ENCODE measurements around the gene LAPTM4A. TPM values are rescaled to one million over a fixed set of nuclear protein-coding genes. Genes with fewer than 3 reads are reported as not detected.

LAPTM4A gene
- total and polyA plus RNA-seq, 2 donors from 2014 or later = 330 to 365 TPM

- no peaks in the 10 kb centered on the region for H3K36me3 ChIP-seq (ENCODE audit: control insufficient read depth in 2 of 3, insufficient read depth in 3 of 3, low read length in 3 of 3)
- DNase-seq (no peak), FAIRE-seq (no peak)
- intact Hi-C loops (cut with DNase I) = no loop called here
- TF ChIP-seq CTCF (IDR thresholded peaks at IDR 0.05; ENCODE audit: borderline replicate concordance, extremely low read depth, insufficient read depth) = no peak
- H3K27me3 ChIP-seq (ENCODE audit: control insufficient read depth, insufficient read depth, low read length) = no peaks in the 10 kb centered on the region
- H3K9ac ChIP-seq (ENCODE audit: low read length in 3 of 3) = no peak overlapping the region
- H3K4me3 ChIP-seq (ENCODE audit: low read length in 3 of 3) = no peak overlapping the region
- H3K9me3 ChIP-seq (ENCODE audit: control insufficient read depth in 2 of 3, insufficient read depth in 1 of 3, low read length in 3 of 3) = peaks cover 0 to 4% (median 0%) of the 10 kb centered on the region in 3 donors
- peaks cover 0 to 4% (median 0%) of the 10 kb centered on the region in 3 donors for H3K4me1 ChIP-seq (ENCODE audit: control insufficient read depth in 2 of 3, insufficient read depth in 2 of 3, low read depth in 1 of 3, low read length in 3 of 3)
- no peak overlapping the region for H3K27ac ChIP-seq (ENCODE audit: low read depth in 2 of 2, low read length in 2 of 2)
These were observed 29.9 kb downstream of the LAPTM4A start for GRCh38 chr2:20021405-20022009.

GRCh38 chr2:20019747-20020146 lies 31.7 kb downstream of the LAPTM4A start:
- Histone ChIP-seq H3K27me3 (ENCODE audit: control insufficient read depth, insufficient read depth, low read length) (no peaks in the 10 kb centered on the region), H3K9me3 (ENCODE audit: control insufficient read depth in 2 of 3, insufficient read depth in 1 of 3, low read length in 3 of 3) (peaks cover 0 to 4% (median 0%) of the 10 kb centered on the region in 3 donors), H3K36me3 (ENCODE audit: control insufficient read depth in 2 of 3, insufficient read depth in 3 of 3, low read length in 3 of 3) (no peaks in the 10 kb centered on the region), H3K27ac (ENCODE audit: low read depth in 2 of 2, low read length in 2 of 2) (no peak overlapping the region), H3K9ac (ENCODE audit: low read length in 3 of 3) (no peak overlapping the region), H3K4me1 (ENCODE audit: control insufficient read depth in 2 of 3, insufficient read depth in 2 of 3, low read depth in 1 of 3, low read length in 3 of 3) (peaks cover 0 to 4% (median 0%) of the 10 kb centered on the region in 3 donors), H3K4me3 (ENCODE audit: low read length in 3 of 3) (no peak overlapping the region)
- DNase-seq = no peak
- FAIRE-seq = no peak
- TF ChIP-seq CTCF (IDR thresholded peaks at IDR 0.05; ENCODE audit: borderline replicate concordance, extremely low read depth, insufficient read depth) = no peak
- intact Hi-C loops (cut with DNase I) = loop anchor here (10.0 kb wide), 1 partner anchor 75 kb away; no protein-coding TSS in a partner anchor

- Histone ChIP-seq H3K9me3 (ENCODE audit: control insufficient read depth in 2 of 3, insufficient read depth in 1 of 3, low read length in 3 of 3) (peaks cover 0 to 4% (median 0%) of the 10 kb centered on the region in 3 donors), H3K36me3 (ENCODE audit: control insufficient read depth in 2 of 3, insufficient read depth in 3 of 3, low read length in 3 of 3) (no peaks in the 10 kb centered on the region), H3K4me3 (ENCODE audit: low read length in 3 of 3) (no peak overlapping the region), H3K4me1 (ENCODE audit: control insufficient read depth in 2 of 3, insufficient read depth in 2 of 3, low read depth in 1 of 3, low read length in 3 of 3) (peaks cover 0 to 4% (median 0%) of the 10 kb centered on the region in 3 donors), H3K27ac (ENCODE audit: low read depth in 2 of 2, low read length in 2 of 2) (no peak overlapping the region), H3K9ac (ENCODE audit: low read length in 3 of 3) (no peak overlapping the region), H3K27me3 (ENCODE audit: control insufficient read depth, insufficient read depth, low read length) (no peaks in the 10 kb centered on the region)
- FAIRE-seq (no peak), DNase-seq (no peak)
- intact Hi-C loops (cut with DNase I) = loop anchor here (10.0 kb wide), 1 partner anchor 76 kb away; no protein-coding TSS in a partner anchor
- no peak for TF ChIP-seq CTCF (IDR thresholded peaks at IDR 0.05; ENCODE audit: borderline replicate concordance, extremely low read depth, insufficient read depth)
These were observed 32.8 kb downstream of the LAPTM4A start for GRCh38 chr2:20018601-20019152.
